AG08395 (cell line): Measurements from ENCODE around the gene NTNG1.

Experiments used
- DNase-seq: peaks from one replicate; pipeline ENCODE4 v3.0.0; 2012; ENCODE audit warnings: mixed read lengths, low spot score

NTNG1 gene

DNA sequence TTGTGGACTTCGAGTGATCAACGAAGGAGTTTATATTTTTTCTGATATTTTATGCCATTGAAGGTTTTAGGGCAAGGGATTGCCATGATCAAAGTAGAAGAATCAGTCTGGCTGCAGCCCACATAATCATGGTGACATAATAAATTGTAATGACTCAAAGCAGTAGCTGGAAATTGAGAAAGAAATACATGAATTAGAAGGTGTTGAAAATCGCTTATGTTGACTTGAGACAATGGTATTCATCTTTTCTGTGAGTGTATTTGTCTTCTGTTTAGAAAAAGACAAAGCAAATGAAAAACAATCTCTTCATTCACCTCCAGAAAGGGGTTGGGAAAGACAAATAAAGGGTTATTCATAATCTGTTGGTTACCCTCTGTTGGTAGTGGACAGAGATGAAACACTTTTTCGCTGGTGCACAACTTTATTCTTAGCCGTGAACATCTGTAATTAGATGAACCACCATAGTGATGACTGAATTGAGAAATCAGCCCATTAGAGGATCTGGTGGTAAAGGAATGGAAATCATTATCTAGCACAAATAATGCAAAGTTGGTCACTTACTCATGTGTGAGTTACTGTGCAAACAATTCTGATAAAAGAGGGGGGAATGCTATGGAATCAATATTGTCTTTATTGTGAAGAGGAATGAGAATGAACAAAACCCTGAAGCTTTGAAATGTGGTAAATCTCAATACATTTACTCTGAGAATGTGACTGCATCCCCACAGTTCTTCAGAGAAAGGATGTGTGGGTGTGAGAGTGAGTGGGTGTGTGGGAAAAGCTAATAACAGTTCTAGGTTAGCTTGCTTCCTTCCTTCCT, 121.8 kb downstream of the NTNG1 start:
- peak; percentile 6 for DNase-seq

DNA sequence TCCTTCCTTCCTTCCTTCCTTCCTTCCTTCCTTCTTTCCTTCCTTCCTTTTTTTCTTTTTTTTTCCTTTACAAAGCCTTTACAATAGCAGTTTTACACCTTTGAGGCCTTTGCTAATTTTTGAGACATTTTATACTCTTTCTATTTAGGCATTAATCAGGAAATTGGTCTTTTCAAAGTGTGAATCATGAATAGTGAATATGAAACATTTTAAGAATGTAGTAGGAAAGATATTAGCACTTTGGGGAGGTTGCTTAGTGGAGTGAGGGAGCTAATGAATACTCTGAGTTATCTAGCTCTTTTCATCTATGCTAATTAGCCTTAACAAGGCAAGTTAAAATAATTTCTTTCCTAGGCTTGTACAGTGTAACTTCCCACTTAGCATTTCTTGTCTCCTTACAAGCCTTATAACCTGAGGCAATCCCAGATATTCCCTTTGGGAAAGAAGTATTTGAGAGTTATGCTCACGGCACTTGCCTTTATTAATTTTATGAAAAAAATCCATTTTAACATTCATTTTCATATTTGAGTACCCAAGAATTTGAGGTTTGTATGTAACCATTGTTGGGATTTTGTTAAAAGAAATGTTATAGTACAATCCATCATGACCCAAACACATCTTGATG, 122.6 kb downstream of the NTNG1 start:
- no peak for DNase-seq

- no peak for DNase-seq
Measured at GRCh38 chr1:107264007-107264406, 123.2 kb downstream of the NTNG1 start.

DNA sequence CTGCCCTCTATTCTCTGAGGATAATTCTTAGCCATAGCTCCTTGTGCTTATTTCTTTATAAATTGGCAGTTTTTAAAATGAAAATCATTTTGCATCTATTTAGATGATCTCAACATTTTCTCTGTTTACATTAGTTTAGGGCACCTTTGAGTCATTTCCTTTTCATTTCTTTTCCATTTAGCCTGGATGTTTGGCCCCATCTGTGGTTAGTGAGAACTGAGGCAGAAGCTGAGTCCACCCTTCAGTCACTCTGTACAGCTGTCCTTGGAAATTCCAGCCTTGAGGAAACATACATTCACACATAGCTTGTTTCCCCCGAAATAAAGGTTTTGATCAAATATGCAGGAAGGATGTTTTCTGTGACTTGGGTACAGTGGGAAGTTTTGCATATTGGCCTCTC, 123.7 kb downstream of the NTNG1 start:
- peak; percentile 3 for DNase-seq

DNA sequence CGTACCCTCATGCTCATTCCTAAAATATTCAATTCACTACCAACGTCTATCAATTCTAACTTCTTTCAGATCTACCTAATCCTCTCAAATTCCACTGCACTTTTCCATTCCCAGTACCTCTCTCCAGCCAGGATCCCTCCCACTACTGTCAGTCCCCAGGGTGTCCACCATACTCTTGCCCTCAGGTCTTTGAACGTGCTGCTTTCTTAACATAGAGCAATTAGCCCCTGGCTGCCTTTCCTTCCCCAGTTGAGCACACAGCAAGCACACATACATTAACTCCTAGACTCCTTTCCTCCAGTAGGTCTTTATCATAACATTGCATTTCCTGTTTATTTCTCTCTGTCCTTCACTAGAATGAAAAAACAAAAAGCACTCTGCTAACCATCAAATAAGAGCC, 126.7 kb downstream of the NTNG1 start:
- no peak for DNase-seq

- DNase-seq = no peak
Measured at GRCh38 chr1:107272321-107272720, 131.5 kb downstream of the NTNG1 start.

DNA sequence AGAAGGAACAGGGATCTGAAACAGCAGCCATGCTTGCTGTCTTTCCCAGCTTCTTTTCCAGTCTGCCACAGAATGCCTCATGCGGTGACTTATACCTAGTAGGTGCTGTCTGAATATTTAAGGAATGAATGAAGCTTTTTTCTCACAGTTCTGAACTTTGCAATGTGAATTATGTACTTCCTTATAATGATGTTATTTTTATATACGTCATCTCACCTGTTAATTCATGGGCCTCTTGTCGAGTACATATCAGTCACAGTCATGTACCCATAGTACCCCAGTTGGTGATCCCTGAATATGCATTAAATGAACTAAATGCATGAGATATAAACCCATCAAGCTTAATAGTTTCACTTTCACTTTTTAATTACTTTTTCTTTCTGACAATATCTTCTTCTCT, 132.7 kb downstream of the NTNG1 start:
- no peak for DNase-seq

DNA sequence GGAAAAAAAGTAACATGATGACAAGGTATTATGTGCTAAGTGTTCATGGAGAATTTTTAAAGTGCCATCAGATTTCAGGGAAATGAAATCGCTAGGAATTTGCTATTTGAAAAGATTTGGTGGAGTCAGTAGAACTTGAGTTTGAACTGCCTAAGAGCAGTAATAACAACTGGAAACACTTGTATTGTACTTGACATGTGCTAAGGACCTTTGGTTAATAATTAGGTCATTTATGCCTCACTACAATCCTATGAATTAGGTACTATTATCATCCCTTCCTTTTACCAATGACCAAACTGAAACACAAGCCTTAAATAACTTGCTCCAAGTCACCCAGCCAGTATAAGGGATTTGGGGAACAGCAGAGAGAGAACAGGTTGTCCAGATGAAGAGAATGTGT, 133.4 kb downstream of the NTNG1 start:
- DNase-seq = no peak

DNA sequence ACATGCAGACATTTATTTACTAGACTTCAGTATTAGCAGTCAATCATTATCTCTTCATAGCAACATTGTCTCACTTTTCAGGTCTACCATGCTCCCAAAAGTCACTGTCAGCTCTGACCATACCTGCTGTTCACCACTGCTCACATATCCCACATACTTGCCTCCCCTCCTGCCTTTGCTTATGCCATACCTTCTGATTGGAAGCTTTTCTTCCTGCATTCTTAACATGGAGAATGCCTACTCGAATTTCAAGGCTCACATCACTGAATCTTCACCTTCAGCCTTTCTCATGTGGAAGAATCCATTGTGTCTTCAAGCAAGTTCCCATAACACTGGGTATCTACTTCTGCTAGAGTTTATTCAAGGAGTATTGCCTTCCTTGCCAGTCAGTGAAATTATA, 135.4 kb downstream of the NTNG1 start:
- DNase-seq = no peak

GRCh38 chr1:107277022-107277421, 136.2 kb downstream of the NTNG1 start:
- peak; percentile 65 for DNase-seq

- no peak for DNase-seq
Measured at GRCh38 chr1:107286125-107286524, 145.3 kb downstream of the NTNG1 start.

DNA sequence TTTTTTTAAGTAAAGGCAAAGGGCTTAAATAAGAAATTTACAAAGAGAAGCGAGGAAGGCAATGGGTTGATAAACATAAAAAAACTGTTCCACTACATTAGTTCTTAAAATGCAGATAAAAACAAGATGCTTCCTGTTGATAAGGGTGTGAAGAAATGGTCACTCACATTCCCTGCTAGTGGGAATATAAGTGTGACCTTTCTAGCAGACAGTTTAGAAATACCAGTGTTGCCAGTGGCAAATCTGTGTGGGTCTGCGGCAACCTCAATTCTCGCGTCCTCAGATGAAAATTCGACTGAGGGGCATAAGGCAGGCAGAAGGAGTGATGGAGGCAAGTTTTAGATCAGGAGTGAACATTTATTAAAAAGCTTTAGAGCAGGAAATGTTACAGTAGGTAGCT, 151.1 kb downstream of the NTNG1 start:
- no peak for DNase-seq

GRCh38 chr1:107293901-107294613, 153.2 kb downstream of the NTNG1 start:
- no peak for DNase-seq

- no peak for DNase-seq
Measured at GRCh38 chr1:107294686-107295085, 153.8 kb downstream of the NTNG1 start.

DNA sequence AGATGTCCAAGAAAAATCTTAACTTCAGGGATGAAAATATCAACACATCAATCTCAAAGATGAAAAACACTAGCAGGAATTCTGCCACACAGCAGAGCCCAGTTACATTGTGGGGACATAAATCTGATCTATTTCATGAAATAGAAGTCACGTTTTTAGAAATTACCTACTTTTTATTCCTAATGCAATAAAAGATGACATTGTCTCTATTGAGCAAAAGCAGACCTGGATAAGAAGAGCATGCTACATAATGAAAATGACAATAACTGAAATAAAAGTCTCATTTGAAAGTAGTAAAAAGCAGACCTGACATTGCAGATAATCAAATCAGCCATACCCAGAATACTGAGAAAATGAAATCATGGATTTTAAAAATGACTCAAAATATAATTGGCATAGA, 156.8 kb downstream of the NTNG1 start:
- no peak for DNase-seq

GRCh38 chr1:107298526-107298925, 157.7 kb downstream of the NTNG1 start:
- DNase-seq = no peak

DNA sequence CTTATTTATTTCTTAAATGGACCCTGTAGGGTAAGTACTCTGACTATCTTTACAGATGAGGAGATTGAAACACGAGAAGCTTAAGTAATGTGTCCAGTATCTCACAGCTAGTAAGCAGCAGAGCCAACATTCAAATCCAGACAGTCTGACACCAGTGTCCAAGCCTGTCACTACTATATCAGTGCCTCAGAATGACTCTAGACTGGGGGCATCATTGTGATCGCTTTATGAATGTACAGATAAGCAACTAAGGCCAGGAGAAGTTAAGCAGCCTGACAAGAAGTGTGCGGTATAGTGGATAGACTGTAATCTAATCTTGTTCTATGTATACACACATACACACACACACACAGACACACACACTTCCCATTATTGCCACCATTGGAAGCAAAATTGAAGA, 158.7 kb downstream of the NTNG1 start:
- DNase-seq = no peak

DNA sequence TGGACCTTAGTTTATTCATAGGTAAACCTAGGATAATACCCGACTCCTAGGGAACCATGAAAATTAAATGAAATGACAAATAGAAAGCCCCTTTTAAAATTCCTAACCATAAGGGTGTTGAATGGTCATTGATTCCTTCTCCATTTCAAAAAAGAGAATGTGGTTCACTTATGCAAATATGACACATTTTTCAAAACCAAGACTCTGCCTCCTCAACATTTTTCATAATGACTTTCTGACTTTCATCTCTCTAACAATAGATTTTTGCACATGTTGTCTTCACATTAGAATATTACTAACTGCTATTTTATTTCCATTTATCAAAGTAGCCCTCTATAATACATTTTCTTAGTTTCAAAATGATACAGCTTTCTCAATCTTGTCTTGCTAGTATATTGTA, 169.1 kb downstream of the NTNG1 start:
- no peak for DNase-seq

DNA sequence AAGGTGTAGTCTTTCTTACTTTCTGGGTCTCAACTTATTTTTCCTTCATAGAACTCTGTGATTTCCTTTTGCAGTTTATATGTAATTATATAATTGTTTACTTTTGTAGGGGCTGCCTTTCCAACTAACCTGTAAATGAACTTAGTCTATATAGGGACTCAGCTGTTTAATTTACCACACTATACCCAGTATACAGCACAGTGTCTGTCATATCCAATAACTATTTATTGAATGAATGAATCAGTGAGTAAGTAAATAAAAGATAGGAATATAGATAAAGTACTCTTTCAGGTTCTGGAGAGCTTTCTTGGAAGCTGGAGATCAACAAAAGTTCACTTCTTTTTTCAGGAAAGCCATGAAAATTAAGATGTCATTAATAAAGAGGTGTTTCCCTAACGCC, 174.8 kb downstream of the NTNG1 start:
- no peak for DNase-seq

DNA sequence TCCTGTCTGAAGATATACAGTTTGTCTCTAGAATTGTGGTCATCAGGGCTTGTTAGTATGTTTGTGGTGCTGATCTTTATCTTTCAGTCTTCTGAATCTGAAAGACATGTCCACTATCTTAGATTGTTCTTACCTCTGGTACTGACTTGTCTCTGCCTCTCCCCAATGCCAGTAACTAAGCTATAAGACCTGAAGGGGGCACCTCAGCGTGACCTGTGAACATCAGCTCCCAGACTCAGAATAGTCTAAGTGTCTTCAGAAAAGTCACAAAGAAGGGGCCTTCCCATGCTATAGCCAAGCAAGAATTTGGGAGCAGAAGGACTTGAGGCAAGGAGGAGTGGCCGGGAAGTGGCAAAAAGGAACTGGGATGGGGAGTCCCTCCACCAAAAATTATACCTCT, 178.1 kb downstream of the NTNG1 start:
- DNase-seq = no peak

DNA sequence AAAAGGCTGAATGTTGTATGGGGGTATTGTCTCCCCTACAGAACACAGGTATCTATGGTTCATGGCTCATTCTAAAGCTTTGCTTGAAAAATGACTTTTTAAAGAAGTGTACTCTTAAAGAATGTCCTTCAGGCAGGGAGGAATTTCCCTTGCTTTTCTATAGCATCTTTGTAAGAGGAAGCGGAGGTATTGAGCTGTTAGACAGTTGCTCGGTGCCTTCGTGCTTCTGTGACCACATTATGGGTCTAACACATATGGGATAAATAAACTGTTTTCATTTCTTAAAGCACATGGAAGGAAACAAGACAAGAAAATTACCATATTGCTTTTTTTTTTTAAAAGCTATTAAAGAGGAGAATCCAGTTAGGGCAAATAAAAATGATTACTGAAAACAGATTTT, 182.9 kb downstream of the NTNG1 start:
- DNase-seq = no peak

- DNase-seq = peak; percentile 22
Measured at GRCh38 chr1:107326824-107327445, 186.1 kb downstream of the NTNG1 start.

GRCh38 chr1:107327446-107327845, 186.6 kb downstream of the NTNG1 start:
- DNase-seq = no peak
